PC-3 (cell line): ENCODE data around the gene ITGB1BP2.

ENCODE experiments used
- CTCF ChIP-seq: fragments of 300-600 bp; sonication (generic); conservative IDR thresholded peaks from 2 replicates; pipeline ENCODE4 v1.5.1; 2017; ENCODE audit warnings: antibody characterized with exemption, low read depth, mild to moderate bottlenecking, low read length
- EZH2phosphoT487 ChIP-seq: fragments of 300-600 bp; sonication (generic); IDR thresholded peaks from 2 replicates; pipeline ENCODE4 v1.6.1; 2018; ENCODE audit warnings: mild to moderate bottlenecking, antibody characterized with exemption, low read length, borderline replicate concordance

GRCh38 chrX:71269801-71270395, 31.7 kb upstream of the ITGB1BP2 start:
- no peak for TF ChIP-seq CTCF
- TF ChIP-seq EZH2phosphoT487, result no peak
